Neural cell (in vitro differentiated cells): Measurements from ENCODE around the gene SLC4A9. TPM values are rescaled to one million over a fixed set of nuclear protein-coding genes. Genes with fewer than 3 reads are reported as not detected.

Experiments
- H2AFZ ChIP-seq: fragments of 200-600, 300-800 bp; sonication (generic), shearing (Covaris generic); 2 replicates; pipeline ENCODE4 v1.6.0; 2014; ENCODE audit warnings: low read depth, mild to moderate bottlenecking, antibody characterized with exemption, low read length, moderate library complexity
- H3F3A ChIP-seq: fragments of 200-600 bp; shearing (Covaris generic); 2 replicates; pipeline ENCODE4 v1.6.1; 2016; ENCODE audit warnings: mild to moderate bottlenecking, moderate library complexity, mixed read lengths, antibody characterized with exemption, low read length; ENCODE audit not compliant: insufficient read depth, poor library complexity, severe bottlenecking
- H3K27ac ChIP-seq: fragments of 200-600, 300-800 bp; sonication (generic), shearing (Covaris generic); 2 replicates; pipeline ENCODE4 v1.5.1; 2014; ENCODE audit warnings: mild to moderate bottlenecking, low read length, moderate library complexity
- H3K27me3 ChIP-seq: fragments of 300-800, 200-600 bp; sonication (generic), shearing (Covaris generic); 2 replicates; pipeline ENCODE4 v1.6.0; 2014; ENCODE audit warnings: mild to moderate bottlenecking, low read depth, low read length, moderate library complexity; ENCODE audit not compliant: insufficient read depth
- H3K36me3 ChIP-seq: fragments of 300-800, 200-600 bp; sonication (generic), shearing (Covaris generic); 2 replicates; pipeline ENCODE4 v1.5.1; 2014; ENCODE audit warnings: mild to moderate bottlenecking, antibody characterized with exemption, low read length, moderate library complexity; ENCODE audit not compliant: insufficient read depth
- H3K4me2 ChIP-seq: fragments of 300-800, 200-600 bp; sonication (generic), shearing (Covaris generic); 2 replicates; pipeline ENCODE4 v1.6.0; 2014; ENCODE audit warnings: mild to moderate bottlenecking, low read length
- H3K4me3 ChIP-seq: fragments of 300-800, 200-600 bp; sonication (generic), shearing (Covaris generic); 2 replicates; pipeline ENCODE4 v1.5.1; 2014; ENCODE audit warnings: mild to moderate bottlenecking, low read length, moderate library complexity
- H3K79me2 ChIP-seq: fragments of 200-600 bp; shearing (Covaris generic); replicated peaks from 2 replicates; pipeline ENCODE4 v1.6.0; 2014; ENCODE audit warnings: mild to moderate bottlenecking, low read length, moderate library complexity; ENCODE audit not compliant: insufficient read depth
- H3K9ac ChIP-seq: fragments of 300-800, 200-600 bp; sonication (generic), shearing (Covaris generic); 2 replicates; pipeline ENCODE4 v1.6.1; 2016; ENCODE audit warnings: mild to moderate bottlenecking, low read length, mixed read lengths
- H3K9me2 ChIP-seq: fragments of 200-600 bp; shearing (Covaris generic); 2 replicates; pipeline ENCODE4 v1.6.1; 2016; ENCODE audit warnings: mild to moderate bottlenecking, low read length, mixed read lengths; ENCODE audit not compliant: insufficient read depth
- H3K9me3 ChIP-seq: fragments of 200-600, 300-800 bp; sonication (generic), shearing (Covaris generic); 2 replicates; pipeline ENCODE4 v1.6.1; 2016; ENCODE audit warnings: mild to moderate bottlenecking, mixed run types, low read length, moderate library complexity, mixed read lengths
- H4K20me1 ChIP-seq: fragments of 200-600 bp; shearing (Covaris generic); 2 replicates; pipeline ENCODE4 v1.6.1; 2016; ENCODE audit warnings: mild to moderate bottlenecking, mixed run types; ENCODE audit not compliant: insufficient read depth
- EP300 ChIP-seq: fragments of 450-650 bp; conservative IDR thresholded peaks from 2 replicates; pipeline ENCODE4 v1.6.1; 2014; ENCODE audit warnings: antibody characterized with exemption, mild to moderate bottlenecking, moderate library complexity; ENCODE audit not compliant: poor library complexity, severe bottlenecking
- EZH2 ChIP-seq: fragments of 200-600, 300-800 bp; shearing (Covaris generic), sonication (generic); IDR thresholded peaks from 2 replicates; pipeline ENCODE4 v1.6.1; 2014; ENCODE audit warnings: antibody characterized with exemption, low read length, borderline replicate concordance, mild to moderate bottlenecking; ENCODE audit not compliant: insufficient read depth, poor library complexity, severe bottlenecking
- MXI1 ChIP-seq: fragments of 450-650 bp; conservative IDR thresholded peaks from 2 replicates; pipeline ENCODE4 v1.6.1; 2014; ENCODE audit warnings: antibody characterized with exemption, mild to moderate bottlenecking; ENCODE audit not compliant: poor library complexity, severe bottlenecking
- POLR2AphosphoS5 ChIP-seq: IDR thresholded peaks from 2 replicates; pipeline ENCODE4 v1.6.1; 2012
- RAD21 ChIP-seq: fragments of 450-650 bp; conservative IDR thresholded peaks from 2 replicates; pipeline ENCODE4 v1.6.1; 2014; ENCODE audit warnings: antibody characterized with exemption, mild to moderate bottlenecking, moderate library complexity
- SMC3 ChIP-seq: fragments of 450-650 bp; conservative IDR thresholded peaks from 2 replicates; pipeline ENCODE4 v1.6.1; 2014; ENCODE audit warnings: antibody characterized with exemption, mild to moderate bottlenecking, moderate library complexity; ENCODE audit not compliant: poor library complexity
- TAF1 ChIP-seq: IDR thresholded peaks from 2 replicates; pipeline ENCODE4 v1.6.1; 2012; ENCODE audit warnings: low read depth
- polyA plus RNA-seq: library from polyadenylated mRNA; depleted of rRNA; stranded (reverse); fragments of >200 nt; gene quantifications from 2 replicates; pipeline ENCODE4 v1.2.3, GENCODE V29; 2014
- TF ChIP-seq, protein P1 (sequence below): fragments of 450-650 bp; IDR thresholded peaks from 2 replicates; pipeline ENCODE4 v1.5.1; 2014; ENCODE audit warnings: antibody characterized with exemption, mild to moderate bottlenecking, moderate library complexity; ENCODE audit not compliant: poor library complexity, severe bottlenecking
- TF ChIP-seq, protein P2 (sequence below): IDR thresholded peaks from 2 replicates; pipeline ENCODE4 v1.6.1; 2012; ENCODE audit warnings: borderline replicate concordance

The SLC4A9 gene
- polyA plus RNA-seq, 1 donor from 2014 or later, result not detected

DNA sequence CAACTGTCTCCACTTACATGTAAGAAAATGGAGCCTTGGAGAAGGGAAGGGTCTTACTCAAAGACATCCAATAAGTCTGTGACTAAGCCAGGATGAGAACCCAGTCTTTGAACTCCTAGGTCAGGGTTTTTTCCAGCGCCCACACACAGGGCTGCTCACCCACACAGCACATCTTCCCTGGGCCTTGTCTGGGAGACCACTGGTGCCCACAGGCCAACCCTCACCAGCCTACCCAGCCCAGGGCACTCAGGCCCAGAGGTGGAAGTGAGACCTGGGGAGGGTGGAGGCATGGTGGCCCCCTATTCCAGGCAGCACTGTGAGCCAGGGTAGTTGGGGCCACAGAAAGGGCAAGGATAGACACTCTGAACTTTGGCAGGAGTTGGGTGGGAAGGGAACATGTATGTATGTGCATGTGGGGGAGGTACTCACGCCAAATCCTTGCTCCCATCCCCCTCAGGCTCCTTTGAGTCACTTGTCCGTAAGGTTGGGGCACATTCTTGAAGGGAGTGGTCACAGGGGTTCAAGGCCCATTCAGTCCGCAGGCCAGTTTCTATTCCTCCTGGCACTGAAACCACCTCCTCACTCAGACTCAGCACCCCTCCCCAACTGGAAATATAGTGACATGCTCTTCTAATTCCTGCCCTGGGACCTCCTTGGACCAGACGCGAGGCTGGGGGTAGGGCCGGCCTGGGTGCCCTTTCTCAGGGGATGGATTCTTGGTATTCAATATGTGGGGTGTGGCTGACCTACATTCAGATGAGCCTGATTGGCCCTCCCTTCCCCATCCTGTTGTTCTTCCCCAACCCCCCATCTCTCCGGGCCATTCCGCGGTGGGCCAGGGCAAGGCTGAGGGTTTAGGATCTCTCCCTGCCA lies 2.9 kb upstream of the SLC4A9 start:
- no peaks in the 10 kb centered on the region for H4K20me1 ChIP-seq
- H3F3A ChIP-seq, result no peaks in the 10 kb centered on the region
- H3K9me3 ChIP-seq, result no peaks in the 10 kb centered on the region
- no peaks in the 10 kb centered on the region for H3K36me3 ChIP-seq
- H3K27me3 ChIP-seq, result no peaks in the 10 kb centered on the region
- no peak overlapping the region for H3K27ac ChIP-seq
- no peak overlapping the region for H3K4me3 ChIP-seq
- no peaks in the 10 kb centered on the region for H3K9me2 ChIP-seq
- TF ChIP-seq TAF1 (no peak), MXI1 (no peak), EP300 (no peak), POLR2AphosphoS5 (no peak), RAD21 (no peak), SMC3 (no peak), EZH2 (no peak)
- TF ChIP-seq, protein P1, sequence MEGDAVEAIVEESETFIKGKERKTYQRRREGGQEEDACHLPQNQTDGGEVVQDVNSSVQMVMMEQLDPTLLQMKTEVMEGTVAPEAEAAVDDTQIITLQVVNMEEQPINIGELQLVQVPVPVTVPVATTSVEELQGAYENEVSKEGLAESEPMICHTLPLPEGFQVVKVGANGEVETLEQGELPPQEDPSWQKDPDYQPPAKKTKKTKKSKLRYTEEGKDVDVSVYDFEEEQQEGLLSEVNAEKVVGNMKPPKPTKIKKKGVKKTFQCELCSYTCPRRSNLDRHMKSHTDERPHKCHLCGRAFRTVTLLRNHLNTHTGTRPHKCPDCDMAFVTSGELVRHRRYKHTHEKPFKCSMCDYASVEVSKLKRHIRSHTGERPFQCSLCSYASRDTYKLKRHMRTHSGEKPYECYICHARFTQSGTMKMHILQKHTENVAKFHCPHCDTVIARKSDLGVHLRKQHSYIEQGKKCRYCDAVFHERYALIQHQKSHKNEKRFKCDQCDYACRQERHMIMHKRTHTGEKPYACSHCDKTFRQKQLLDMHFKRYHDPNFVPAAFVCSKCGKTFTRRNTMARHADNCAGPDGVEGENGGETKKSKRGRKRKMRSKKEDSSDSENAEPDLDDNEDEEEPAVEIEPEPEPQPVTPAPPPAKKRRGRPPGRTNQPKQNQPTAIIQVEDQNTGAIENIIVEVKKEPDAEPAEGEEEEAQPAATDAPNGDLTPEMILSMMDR, result no peak
- TF ChIP-seq, protein P2, sequence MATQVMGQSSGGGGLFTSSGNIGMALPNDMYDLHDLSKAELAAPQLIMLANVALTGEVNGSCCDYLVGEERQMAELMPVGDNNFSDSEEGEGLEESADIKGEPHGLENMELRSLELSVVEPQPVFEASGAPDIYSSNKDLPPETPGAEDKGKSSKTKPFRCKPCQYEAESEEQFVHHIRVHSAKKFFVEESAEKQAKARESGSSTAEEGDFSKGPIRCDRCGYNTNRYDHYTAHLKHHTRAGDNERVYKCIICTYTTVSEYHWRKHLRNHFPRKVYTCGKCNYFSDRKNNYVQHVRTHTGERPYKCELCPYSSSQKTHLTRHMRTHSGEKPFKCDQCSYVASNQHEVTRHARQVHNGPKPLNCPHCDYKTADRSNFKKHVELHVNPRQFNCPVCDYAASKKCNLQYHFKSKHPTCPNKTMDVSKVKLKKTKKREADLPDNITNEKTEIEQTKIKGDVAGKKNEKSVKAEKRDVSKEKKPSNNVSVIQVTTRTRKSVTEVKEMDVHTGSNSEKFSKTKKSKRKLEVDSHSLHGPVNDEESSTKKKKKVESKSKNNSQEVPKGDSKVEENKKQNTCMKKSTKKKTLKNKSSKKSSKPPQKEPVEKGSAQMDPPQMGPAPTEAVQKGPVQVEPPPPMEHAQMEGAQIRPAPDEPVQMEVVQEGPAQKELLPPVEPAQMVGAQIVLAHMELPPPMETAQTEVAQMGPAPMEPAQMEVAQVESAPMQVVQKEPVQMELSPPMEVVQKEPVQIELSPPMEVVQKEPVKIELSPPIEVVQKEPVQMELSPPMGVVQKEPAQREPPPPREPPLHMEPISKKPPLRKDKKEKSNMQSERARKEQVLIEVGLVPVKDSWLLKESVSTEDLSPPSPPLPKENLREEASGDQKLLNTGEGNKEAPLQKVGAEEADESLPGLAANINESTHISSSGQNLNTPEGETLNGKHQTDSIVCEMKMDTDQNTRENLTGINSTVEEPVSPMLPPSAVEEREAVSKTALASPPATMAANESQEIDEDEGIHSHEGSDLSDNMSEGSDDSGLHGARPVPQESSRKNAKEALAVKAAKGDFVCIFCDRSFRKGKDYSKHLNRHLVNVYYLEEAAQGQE, result no peak
- peak overlapping the region; percentile 41 for H3K9ac ChIP-seq
- H3K79me2 ChIP-seq, result no peaks in the 10 kb centered on the region
- H2AFZ ChIP-seq, result peak overlapping the region; percentile 65
- H3K4me2 ChIP-seq, result no peak overlapping the region

DNA sequence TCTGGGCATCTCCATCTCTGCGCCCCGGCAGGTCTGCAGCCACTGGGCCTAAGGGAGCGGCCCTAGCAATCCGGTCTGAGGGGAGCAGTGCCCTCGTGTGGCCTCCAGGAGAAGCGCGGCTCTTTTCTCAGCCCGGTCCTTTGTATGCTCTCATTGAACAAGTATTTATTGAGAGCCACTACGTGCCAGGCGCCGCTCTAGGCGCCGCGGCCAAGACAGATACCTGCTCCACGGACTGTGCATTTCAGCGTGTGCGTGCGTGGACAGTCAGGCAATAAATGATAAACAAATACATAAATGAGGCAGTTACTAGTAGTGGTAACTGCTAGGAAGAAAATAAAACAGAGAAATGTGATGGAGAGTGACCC lies 2.3 kb upstream of the SLC4A9 start:
- Histone ChIP-seq H3K4me3 (no peak overlapping the region), H3K9ac (peak overlapping the region; percentile 41), H3K4me2 (no peak overlapping the region)

More for the DNA sequence above, 2.3 kb upstream of the SLC4A9 start:
- no peaks in the 10 kb centered on the region for H3K36me3 ChIP-seq
- no peaks in the 10 kb centered on the region for H3K9me2 ChIP-seq
- no peaks in the 10 kb centered on the region for H3K27me3 ChIP-seq
- H3F3A ChIP-seq, result no peaks in the 10 kb centered on the region
- no peaks in the 10 kb centered on the region for H3K9me3 ChIP-seq
- no peaks in the 10 kb centered on the region for H4K20me1 ChIP-seq
- no peaks in the 10 kb centered on the region for H3K79me2 ChIP-seq
- H2AFZ ChIP-seq, result peak overlapping the region; percentile 65
- no peak overlapping the region for H3K27ac ChIP-seq
- TF ChIP-seq RAD21 (peak; percentile 77), SMC3 (peak; percentile 81)
- TF ChIP-seq, protein P1, result peak; percentile 92
- TF ChIP-seq, protein P2, result no peak
